ENCODE results near the gene SMAD9. TPM values are rescaled to one million over a fixed set of nuclear protein-coding genes. Genes with fewer than 3 reads are reported as not detected.
A peak's percentile ranks its signal among the peaks of the same experiment; 100 is the strongest.

SMAD9 gene
- total and polyA plus RNA-seq, 2 of the 13 experiments (the other 11 are each of a cell fraction or from before 2014, with no cell fraction given) = 4.2 to 7.7 TPM

DNA sequence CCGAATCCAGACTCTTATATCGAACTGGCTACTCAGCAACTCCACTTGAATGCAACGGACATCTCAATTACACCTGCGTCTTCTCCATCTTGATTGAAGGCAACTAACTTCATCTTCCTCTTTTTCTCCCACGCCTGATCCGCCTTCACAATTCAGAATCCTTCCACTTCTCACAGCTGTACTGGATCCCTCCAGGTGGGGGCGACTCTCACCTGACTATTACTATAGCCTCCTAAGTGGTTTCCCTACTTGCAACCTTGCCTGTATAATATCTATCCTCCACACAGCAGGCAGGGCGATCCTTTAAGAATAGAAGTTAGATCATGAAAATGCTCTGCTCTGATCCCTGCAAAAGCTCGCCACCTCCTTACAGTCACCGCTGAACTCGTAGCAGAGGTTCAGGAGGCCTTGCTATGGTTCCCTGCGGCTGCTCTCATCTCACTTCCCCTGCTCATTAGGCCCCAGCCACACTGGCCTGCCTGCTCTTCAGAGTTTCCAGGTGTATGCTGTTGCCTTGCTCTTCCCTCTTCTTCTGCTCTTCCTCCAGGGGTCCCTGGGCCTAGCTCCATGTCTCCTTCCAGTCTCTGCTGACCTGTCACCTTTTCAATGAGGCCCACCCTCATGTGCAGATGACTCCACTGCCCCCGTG lies 69.1 kb downstream of the SMAD9 start:
- in situ Hi-C loops (cut with HindIII; ENCODE audit: extremely low pct_ligation_motif_present, low pct_unique_long_range_greater_than_20kb) (no loop called here), intact Hi-C loops (cut with micrococcal nuclease; ENCODE audit: unreplicated experiment) (loop anchor here (2.0 kb wide), 1 partner anchor 130 kb away; no protein-coding TSS in a partner anchor)
- POLR2A ChIA-PET = no interaction called here

More for the DNA sequence above, 69.1 kb downstream of the SMAD9 start:
- H3K79me2 ChIP-seq (ENCODE audit: insufficient read depth, low read length) = no peaks in the 10 kb centered on the region
- H3K9me3 ChIP-seq (ENCODE audit: low read length) = no peaks in the 10 kb centered on the region
- TF ChIP-seq HOXD1 (CRISPR knock-in tag; IDR thresholded peaks at IDR 0.05) (no peak), ZNF24 (IDR thresholded peaks at IDR 0.05) (no peak), CCDC6 (CRISPR knock-in tag; IDR thresholded peaks at IDR 0.05) (no peak), TCF12 (IDR thresholded peaks at IDR 0.05) (no peak), TCF12 (CRISPR knock-in tag; IDR thresholded peaks at IDR 0.05) (no peak), ZNF652 (CRISPR knock-in tag; IDR thresholded peaks at IDR 0.05; ENCODE audit: borderline replicate concordance, low read depth) (no peak), ZBTB38 (CRISPR knock-in tag; IDR thresholded peaks at IDR 0.05) (no peak), ZSCAN21 (CRISPR knock-in tag; IDR thresholded peaks at IDR 0.05; ENCODE audit: borderline replicate concordance) (no peak), STAG1 (CRISPR knock-in tag; IDR thresholded peaks at IDR 0.05) (peak; percentile 71), RAD21 (CRISPR knock-in tag; IDR thresholded peaks at IDR 0.05) (peak; percentile 30; the same call in 1 of the 2 replicates), MED8 (CRISPR knock-in tag; IDR thresholded peaks at IDR 0.05; ENCODE audit: insufficient replicate concordance) (no peak), NAIF1 (CRISPR knock-in tag; IDR thresholded peaks at IDR 0.05; ENCODE audit: borderline replicate concordance) (no peak), ZNF550 (CRISPR knock-in tag; IDR thresholded peaks at IDR 0.05; ENCODE audit: borderline replicate concordance) (no peak), REXO4 (CRISPR knock-in tag; IDR thresholded peaks at IDR 0.05; ENCODE audit: borderline replicate concordance) (no peak), ATF1 (CRISPR knock-in tag; IDR thresholded peaks at IDR 0.05) (no peak), NR3C1 (CRISPR knock-in tag; IDR thresholded peaks at IDR 0.05) (no peak), NRL (CRISPR knock-in tag; IDR thresholded peaks at IDR 0.05; ENCODE audit: borderline replicate concordance) (no peak)
- TF ChIP-seq, protein P1, sequence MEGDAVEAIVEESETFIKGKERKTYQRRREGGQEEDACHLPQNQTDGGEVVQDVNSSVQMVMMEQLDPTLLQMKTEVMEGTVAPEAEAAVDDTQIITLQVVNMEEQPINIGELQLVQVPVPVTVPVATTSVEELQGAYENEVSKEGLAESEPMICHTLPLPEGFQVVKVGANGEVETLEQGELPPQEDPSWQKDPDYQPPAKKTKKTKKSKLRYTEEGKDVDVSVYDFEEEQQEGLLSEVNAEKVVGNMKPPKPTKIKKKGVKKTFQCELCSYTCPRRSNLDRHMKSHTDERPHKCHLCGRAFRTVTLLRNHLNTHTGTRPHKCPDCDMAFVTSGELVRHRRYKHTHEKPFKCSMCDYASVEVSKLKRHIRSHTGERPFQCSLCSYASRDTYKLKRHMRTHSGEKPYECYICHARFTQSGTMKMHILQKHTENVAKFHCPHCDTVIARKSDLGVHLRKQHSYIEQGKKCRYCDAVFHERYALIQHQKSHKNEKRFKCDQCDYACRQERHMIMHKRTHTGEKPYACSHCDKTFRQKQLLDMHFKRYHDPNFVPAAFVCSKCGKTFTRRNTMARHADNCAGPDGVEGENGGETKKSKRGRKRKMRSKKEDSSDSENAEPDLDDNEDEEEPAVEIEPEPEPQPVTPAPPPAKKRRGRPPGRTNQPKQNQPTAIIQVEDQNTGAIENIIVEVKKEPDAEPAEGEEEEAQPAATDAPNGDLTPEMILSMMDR (CRISPR knock-in tag; IDR thresholded peaks at IDR 0.05) = peak; percentile 56
- no peaks in the 10 kb centered on the region for H3K27me3 ChIP-seq (ENCODE audit: control insufficient read depth in 1 of 2, insufficient read depth in 2 of 2, low read length in 2 of 2)
- H3K4me2 ChIP-seq (ENCODE audit: low read depth, low read length) = no peak overlapping the region
- no peak overlapping the region for H3K9ac ChIP-seq (ENCODE audit: insufficient read depth, low read depth, low read length)
- FAIRE-seq (no peak), ATAC-seq (peak; percentile 77), DNase-seq (ENCODE audit: low spot score) (peak; percentile 23)
- H3K27ac ChIP-seq (ENCODE audit: extremely low read length, insufficient read depth, low read length) = no peak overlapping the region
- CTCF ChIA-PET (ENCODE audit: low intra/inter-chr PET ratio, low total read pairs) = interaction anchor here (1.2 kb wide), 1 partner anchor 130 kb away, joined by 3 read pairs; no protein-coding TSS in a partner anchor
- H2AFZ ChIP-seq (ENCODE audit: low read length) = no peak overlapping the region
- no peaks in the 10 kb centered on the region for H4K20me1 ChIP-seq (ENCODE audit: insufficient read depth, low read length)
- H3K36me3 ChIP-seq (replicated peaks in 1 of 2; ENCODE audit: control insufficient read depth in 1 of 2, insufficient read depth in 2 of 2, low read length in 2 of 2) = peaks cover 4 to 18% of the 10 kb centered on the region in 2 experiments
- BruUV-seq (replicated peaks) = no TSS peak
- H3K4me3 ChIP-seq (replicated peaks in 1 of 3; ENCODE audit: insufficient read depth in 1 of 3, low read depth in 2 of 3, low read length in 3 of 3) = no peak overlapping the region
- 93% methylated on average over 13 of the region's 13 CpGs for WGBS (ENCODE audit: low lambda C conversion rate)
- no peaks in the 10 kb centered on the region for H3K4me1 ChIP-seq (ENCODE audit: insufficient read depth, low read length)

Data from HepG2 (cell line).